ENCODE results near the gene ENPP4.
"Not testable (repeated sequence)": the region's sequence is repeated elsewhere in the genome, so short reads cannot be mapped to it uniquely, and the experiment has no call there.

ENPP4 gene, protein sequence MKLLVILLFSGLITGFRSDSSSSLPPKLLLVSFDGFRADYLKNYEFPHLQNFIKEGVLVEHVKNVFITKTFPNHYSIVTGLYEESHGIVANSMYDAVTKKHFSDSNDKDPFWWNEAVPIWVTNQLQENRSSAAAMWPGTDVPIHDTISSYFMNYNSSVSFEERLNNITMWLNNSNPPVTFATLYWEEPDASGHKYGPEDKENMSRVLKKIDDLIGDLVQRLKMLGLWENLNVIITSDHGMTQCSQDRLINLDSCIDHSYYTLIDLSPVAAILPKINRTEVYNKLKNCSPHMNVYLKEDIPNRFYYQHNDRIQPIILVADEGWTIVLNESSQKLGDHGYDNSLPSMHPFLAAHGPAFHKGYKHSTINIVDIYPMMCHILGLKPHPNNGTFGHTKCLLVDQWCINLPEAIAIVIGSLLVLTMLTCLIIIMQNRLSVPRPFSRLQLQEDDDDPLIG

GRCh38 chr6:46129629-46130511 lies at the start of gene ENPP4:
ENPP4 (plus strand) TSS chr6:46129989; CDS start chr6:46139584, 9,595 bp downstream.
- peak; percentile 90 for DNase-seq

- DNase-seq, result no peak
These were observed 49.7 kb upstream of the ENPP4 start for GRCh38 chr6:46080111-46080510.

DNA sequence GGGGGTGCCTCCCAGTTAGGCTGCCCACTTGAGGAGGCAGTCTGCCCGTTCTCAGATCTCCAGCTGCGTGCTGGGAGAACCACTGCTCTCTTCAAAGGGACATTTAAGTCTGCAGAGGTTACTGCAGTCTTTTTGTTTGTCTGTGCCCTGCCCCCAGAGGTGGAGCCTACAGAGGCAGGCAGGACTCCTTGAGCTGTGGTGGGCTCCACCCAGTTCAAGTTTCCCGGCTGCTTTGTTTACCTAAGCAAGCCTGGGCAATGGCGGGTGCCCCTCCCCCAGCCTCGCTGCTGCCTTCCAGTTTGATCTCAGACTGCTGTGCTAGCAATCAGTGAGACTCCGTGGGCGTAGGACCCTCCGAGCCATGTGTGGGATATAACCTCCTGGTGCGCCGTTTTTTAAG lies 44.1 kb upstream of the ENPP4 start:
- DNase-seq, result not testable (repeated sequence)

- peak; percentile 63 for DNase-seq
These were observed 39.4 kb upstream of the ENPP4 start for GRCh38 chr6:46090115-46091079.

DNA sequence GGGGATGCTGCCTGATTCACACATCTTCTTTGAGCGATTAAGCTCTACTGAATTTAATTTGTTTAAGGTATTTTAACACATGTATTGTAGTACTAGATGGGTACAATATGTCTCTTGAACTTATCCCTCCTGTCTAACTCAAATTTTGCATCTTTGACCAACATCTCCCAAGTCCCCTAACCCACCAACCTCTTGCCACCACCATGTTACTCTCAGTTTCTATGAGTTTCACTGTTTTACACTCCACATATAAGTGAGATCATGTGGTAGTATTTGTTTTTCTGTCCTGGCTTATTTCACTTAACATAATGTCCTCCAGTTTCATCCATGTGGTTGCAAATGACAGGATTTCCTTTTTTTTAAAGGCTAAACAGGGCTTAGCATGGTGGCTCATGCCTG lies 38.7 kb upstream of the ENPP4 start:
- no peak for DNase-seq

GRCh38 chr6:46095251-46095650 lies 34.5 kb upstream of the ENPP4 start:
- no peak for DNase-seq

DNA sequence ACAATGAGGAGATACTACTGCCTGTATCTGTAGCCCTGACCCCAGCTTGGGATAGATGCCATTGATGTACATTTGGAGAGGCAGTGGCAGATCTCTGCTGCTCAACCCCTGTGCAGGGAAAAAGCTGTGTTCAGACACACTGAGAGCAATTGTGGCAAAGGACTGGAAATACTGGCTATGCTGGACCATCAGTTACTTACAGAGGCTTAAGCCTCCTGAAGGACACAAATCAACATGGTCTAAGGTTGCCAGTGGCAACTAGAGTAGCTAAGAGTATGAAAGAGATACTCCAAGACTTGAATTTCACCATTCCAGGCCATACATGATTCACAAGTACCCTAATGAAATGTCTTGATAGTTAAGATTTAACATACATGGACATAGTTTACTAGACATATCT lies 32.4 kb upstream of the ENPP4 start:
- no peak for DNase-seq

- DNase-seq, result no peak
These were observed 31.1 kb upstream of the ENPP4 start for GRCh38 chr6:46098678-46099077.

GRCh38 chr6:46099952-46100351 lies 29.8 kb upstream of the ENPP4 start:
- DNase-seq, result no peak

- no peak for DNase-seq
These were observed 27.7 kb upstream of the ENPP4 start for GRCh38 chr6:46102123-46102522.

- DNase-seq, result no peak
These were observed 26.2 kb upstream of the ENPP4 start for GRCh38 chr6:46103441-46104115.

DNA sequence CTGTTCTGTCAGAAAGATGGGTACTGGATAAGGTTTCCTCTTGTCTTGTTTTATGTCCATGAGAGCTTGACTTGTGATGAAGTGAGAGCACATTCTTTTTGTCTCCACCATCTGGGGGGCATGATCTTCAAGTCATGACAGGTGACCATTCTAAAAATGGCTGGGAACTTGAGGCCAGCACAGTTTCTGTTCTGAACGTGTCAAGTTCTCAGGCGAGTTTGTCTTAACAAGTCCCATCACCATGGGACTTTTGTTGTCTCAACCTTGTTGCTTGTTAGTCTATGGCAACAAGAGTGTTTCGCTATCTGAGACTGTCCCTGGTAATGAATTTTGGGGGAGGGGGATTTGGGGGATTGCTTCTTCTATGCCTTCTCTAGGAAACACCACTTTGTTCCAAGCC lies 25.6 kb upstream of the ENPP4 start:
- no peak for DNase-seq

DNA sequence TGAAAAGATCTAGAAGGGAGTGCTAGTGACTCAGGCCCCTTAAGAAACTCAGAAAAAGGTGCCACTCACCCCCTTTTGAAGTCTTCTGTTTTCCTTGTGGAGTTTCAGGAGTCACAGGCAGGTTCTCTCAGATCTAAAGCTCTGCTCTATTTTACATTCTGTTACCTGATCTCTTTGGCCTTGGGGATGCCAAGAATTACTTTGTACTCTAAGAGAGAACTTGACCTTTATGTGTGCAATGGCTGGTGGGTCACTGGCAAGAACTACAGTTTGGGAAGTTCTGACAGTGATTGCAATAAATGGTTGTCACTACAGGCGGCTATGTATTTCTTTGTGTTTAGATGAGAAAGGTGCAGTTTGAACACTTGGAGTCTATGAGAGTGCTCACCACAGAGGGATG lies 24.2 kb upstream of the ENPP4 start:
- DNase-seq, result no peak

- no peak for DNase-seq
These were observed 16.4 kb upstream of the ENPP4 start for GRCh38 chr6:46113370-46113769.

- DNase-seq, result no peak
These were observed 14.2 kb upstream of the ENPP4 start for GRCh38 chr6:46115634-46116033.

DNA sequence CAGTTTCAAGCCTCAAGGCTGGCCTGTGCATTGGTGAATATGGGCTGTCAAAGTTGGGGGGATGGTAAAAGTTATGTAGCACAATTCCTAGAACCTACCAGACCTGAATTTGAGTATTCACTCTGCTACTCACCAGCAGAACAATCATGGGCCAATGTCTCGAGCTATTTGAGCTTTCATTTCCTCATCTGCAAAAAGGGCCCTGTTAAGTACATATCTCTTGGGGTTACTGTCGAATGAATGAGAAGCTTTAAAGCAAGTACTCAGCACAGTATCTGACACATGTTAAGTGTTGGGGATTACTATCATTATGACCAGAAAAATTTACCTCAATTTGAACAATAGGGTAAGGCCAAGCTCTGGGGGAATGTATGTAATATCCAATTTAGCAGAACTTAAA lies 13.5 kb upstream of the ENPP4 start:
- DNase-seq, result no peak

DNA sequence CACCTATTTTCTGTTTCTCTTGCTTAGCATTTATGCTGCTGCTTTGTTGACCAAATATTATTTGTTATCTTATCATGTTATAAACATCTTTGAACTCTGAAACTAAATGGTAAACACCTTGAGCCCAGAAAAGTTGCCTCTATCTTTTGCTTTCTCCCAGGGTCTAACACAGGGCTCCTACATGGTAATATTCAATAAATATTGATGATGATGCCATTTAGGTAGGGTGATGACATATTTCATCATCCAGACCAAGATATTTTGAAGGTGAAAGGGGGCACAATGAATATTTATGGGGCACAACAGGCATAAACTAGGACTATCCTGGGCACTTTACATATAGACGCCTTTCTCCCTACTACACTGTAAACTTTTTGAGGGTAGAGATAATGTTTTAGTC lies 11.6 kb upstream of the ENPP4 start:
- no peak for DNase-seq

- no peak for DNase-seq
These were observed 11.0 kb upstream of the ENPP4 start for GRCh38 chr6:46118836-46119235.

DNA sequence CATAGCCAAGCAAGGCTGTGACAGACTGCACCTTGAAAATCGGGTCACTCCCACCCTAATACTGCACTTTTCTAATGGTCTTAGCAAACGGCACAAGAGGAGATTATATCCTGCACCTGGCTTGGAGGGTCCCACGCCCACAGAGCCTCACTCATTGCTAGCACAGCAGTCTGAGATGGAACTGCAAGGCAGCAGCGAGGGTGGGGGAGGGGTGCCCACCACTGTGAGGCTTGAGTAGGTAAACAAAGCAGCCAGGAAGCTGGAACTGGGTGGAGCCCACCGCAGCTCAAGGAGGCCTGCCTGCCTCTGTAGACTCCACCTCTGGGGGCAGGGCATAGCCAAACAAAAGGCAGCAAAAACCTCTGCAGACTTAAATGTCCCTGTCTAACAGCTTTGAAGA lies 10.1 kb upstream of the ENPP4 start:
- not testable (repeated sequence) for DNase-seq

GRCh38 chr6:46128476-46128875 lies 1.3 kb upstream of the ENPP4 start:
- DNase-seq, result no peak

- no peak for DNase-seq
These were observed 529 bp upstream of the ENPP4 start for GRCh38 chr6:46129291-46129628.

GRCh38 chr6:46130666-46131065 lies 877 bp downstream of the ENPP4 start:
- no peak for DNase-seq
